HepG2 (cell line): Measurements from ENCODE around the gene KCTD21. TPM values are rescaled to one million over a fixed set of nuclear protein-coding genes. Genes with fewer than 3 reads are reported as not detected.

Experiments used
- ATAC-seq: fragments of 200-7000 bp; cut with Tn5 transposase; 3 replicates; pipeline ENCODE4 v1.9.1; 2020; ENCODE audit warnings: mild to moderate bottlenecking, moderate library complexity
- BruUV-seq: library from RNA; stranded (reverse); fragments of 400-500 nt; replicated peaks from 2 replicates; lab custom pipeline; 2021; lab: Mats Ljungman, UMichigan
- CTCF ChIA-PET: fragments of 300-600 bp; formaldehyde crosslinking; extraction: SDS; loops from one replicate; lab custom pipeline; 2021; ENCODE audit warnings: low total read pairs, inconsistent platforms, low intra/inter-chr PET ratio; lab: Yijun Ruan, JAX
- POLR2A ChIA-PET: fragments of 350-600 bp; sonication (Branson Sonifier 250); formaldehyde crosslinking; loops from one replicate; lab custom pipeline; 2020; ENCODE audit warnings: antibody characterized with exemption, inconsistent platforms; lab: Yijun Ruan, JAX
- DNase-seq: peaks from one replicate; pipeline ENCODE4 v3.0.0-alpha.2; 2015; ENCODE audit warnings: low spot score
- FAIRE-seq: peaks from 3 replicates; lab custom pipeline; 2011; peaks lifted over from hg19 to GRCh38; lab: Jason Lieb, UNC
- H2AFZ ChIP-seq: one replicate; pipeline ENCODE4 v1.6.1; 2011; ENCODE audit warnings: low read length, inconsistent platforms
- H3K27ac ChIP-seq: fragments of 300-600 bp; 3 replicates; pipeline ENCODE4 v1.8.0; 2011; ENCODE audit warnings: mixed run types, mild to moderate bottlenecking, mixed read lengths, low read length, inconsistent platforms; ENCODE audit not compliant: insufficient read depth; ENCODE audit errors: extremely low read length
- H3K27me3 ChIP-seq, 2 experiments: fragments of 200-600 bp in 1 of 2; 2 replicates in 1 of 2; 3 replicates in 1 of 2; pipeline versions ENCODE4 v1.6.0 to v1.8.0; 2011; ENCODE audit warnings: low read length in 2 of 2, mild to moderate bottlenecking in 2 of 2, moderate library complexity in 2 of 2, inconsistent platforms in 1 of 2; ENCODE audit not compliant: insufficient read depth in 2 of 2, control insufficient read depth in 1 of 2
- H3K36me3 ChIP-seq, 2 experiments: fragments of 200-600 bp in 1 of 2; replicated peaks in 1 of 2; 2 replicates in 1 of 2; 3 replicates in 1 of 2; pipeline versions ENCODE4 v1.5.1 to v1.8.0; 2011; ENCODE audit warnings: low read length in 2 of 2, inconsistent platforms in 1 of 2; ENCODE audit not compliant: insufficient read depth in 2 of 2, control insufficient read depth in 1 of 2
- H3K4me1 ChIP-seq: 2 replicates; pipeline ENCODE4 v1.5.1; 2012; ENCODE audit warnings: low read length, inconsistent platforms; ENCODE audit not compliant: insufficient read depth
- H3K4me2 ChIP-seq: 2 replicates; pipeline ENCODE4 v1.6.0; 2011; ENCODE audit warnings: low read depth, low read length, inconsistent platforms
- H3K4me3 ChIP-seq, 3 experiments: fragments of 200-600 bp in 1 of 3; sonication (generic), shearing (Covaris generic) in 1 of 3; replicated peaks in 1 of 3; 2 replicates each; pipeline ENCODE4 v1.5.1; 2011 to 2016; ENCODE audit warnings: low read length in 3 of 3, inconsistent platforms in 2 of 3, low read depth in 2 of 3, mild to moderate bottlenecking in 2 of 3, control low read depth in 1 of 3, mixed read lengths in 1 of 3; ENCODE audit not compliant: insufficient read depth in 1 of 3
- H3K79me2 ChIP-seq: one replicate; pipeline ENCODE4 v1.6.1; 2011; ENCODE audit warnings: low read length, inconsistent platforms; ENCODE audit not compliant: insufficient read depth
- H3K9ac ChIP-seq: 2 replicates; pipeline ENCODE4 v1.6.0; 2011; ENCODE audit warnings: mild to moderate bottlenecking, low read depth, low read length, inconsistent platforms; ENCODE audit not compliant: insufficient read depth
- H3K9me3 ChIP-seq: 2 replicates; pipeline ENCODE4 v1.5.1; 2012; ENCODE audit warnings: mild to moderate bottlenecking, low read length
- H4K20me1 ChIP-seq: 2 replicates; pipeline ENCODE4 v1.6.0; 2011; ENCODE audit warnings: inconsistent platforms, mild to moderate bottlenecking, low read length, moderate library complexity; ENCODE audit not compliant: insufficient read depth
- ASH2L ChIP-seq: fragments of 300-600, 200-600 bp; sonication (generic); IDR thresholded peaks from 2 replicates; pipeline ENCODE4 v1.7.0; 2017; ENCODE audit warnings: low read depth, mild to moderate bottlenecking, moderate library complexity, mixed read lengths, low read length; ENCODE audit not compliant: insufficient read length
- ATF1 ChIP-seq: IDR thresholded peaks from 2 replicates; pipeline ENCODE4 v1.6.1; 2016; ENCODE audit warnings: mild to moderate bottlenecking, control low read depth
- EED ChIP-seq: sonication (generic); formaldehyde crosslinking; IDR thresholded peaks from 2 replicates; pipeline ENCODE4 v1.5.0; 2020; ENCODE audit warnings: mild to moderate bottlenecking, missing genetic modification reagents
- ELF1 ChIP-seq: sonication (generic); formaldehyde crosslinking; IDR thresholded peaks from 2 replicates; pipeline ENCODE4 v1.4.0; 2020; ENCODE audit warnings: missing genetic modification reagents
- ELF3 ChIP-seq: IDR thresholded peaks from 2 replicates; pipeline ENCODE4 v1.6.1; 2016; ENCODE audit warnings: missing genetic modification reagents, missing compliant biosample characterization
- FOSL2 ChIP-seq: sonication (generic); formaldehyde crosslinking; IDR thresholded peaks from 2 replicates; pipeline ENCODE4 v1.4.0; 2020; ENCODE audit warnings: missing genetic modification reagents
- GABPB1 ChIP-seq: IDR thresholded peaks from 2 replicates; pipeline ENCODE4 v1.6.1; 2016; ENCODE audit warnings: mild to moderate bottlenecking, missing genetic modification reagents, moderate library complexity, missing compliant biosample characterization
- KDM2A ChIP-seq: sonication (generic); formaldehyde crosslinking; IDR thresholded peaks from 2 replicates; pipeline ENCODE4 v1.4.0; 2020; ENCODE audit warnings: low read depth, missing genetic modification reagents, borderline replicate concordance
- KLF11 ChIP-seq: IDR thresholded peaks from 2 replicates; pipeline ENCODE4 v1.6.1; 2016; ENCODE audit warnings: missing compliant biosample characterization
- MIER3 ChIP-seq: IDR thresholded peaks from 2 replicates; pipeline ENCODE4 v1.6.1; 2016; ENCODE audit warnings: missing compliant biosample characterization, borderline replicate concordance
- PITX1 ChIP-seq: sonication (generic); formaldehyde crosslinking; IDR thresholded peaks from 2 replicates; pipeline ENCODE4 v1.5.1; 2020; ENCODE audit warnings: mild to moderate bottlenecking, missing genetic modification reagents
- SMC3 ChIP-seq: IDR thresholded peaks from 2 replicates; pipeline ENCODE4 v1.6.1; 2011; ENCODE audit warnings: low read length, improper control_type of control experiment
- ZBTB43 ChIP-seq: sonication (generic); formaldehyde crosslinking; conservative IDR thresholded peaks from 2 replicates; pipeline ENCODE4 v1.4.0; 2020; ENCODE audit warnings: missing genetic modification reagents
- ZFYVE20 ChIP-seq: sonication (generic); formaldehyde crosslinking; IDR thresholded peaks from 2 replicates; pipeline ENCODE4 v1.8.0; 2023; ENCODE audit warnings: low read depth, mild to moderate bottlenecking, moderate library complexity, missing genetic modification reagents, borderline replicate concordance
- ZIK1 ChIP-seq: sonication (generic); formaldehyde crosslinking; IDR thresholded peaks from 2 replicates; pipeline ENCODE4 v1.5.0; 2020; ENCODE audit warnings: mild to moderate bottlenecking, low read depth, missing genetic modification reagents, borderline replicate concordance
- ZNF253 ChIP-seq: sonication (generic); formaldehyde crosslinking; IDR thresholded peaks from 2 replicates; pipeline ENCODE4 v1.8.0; 2022; ENCODE audit warnings: mild to moderate bottlenecking, missing genetic modification reagents, borderline replicate concordance
- ZNF317 ChIP-seq: sonication (generic); formaldehyde crosslinking; IDR thresholded peaks from 2 replicates; pipeline ENCODE4 v1.5.0; 2020; ENCODE audit warnings: mild to moderate bottlenecking, missing genetic modification reagents
- ZNF44 ChIP-seq: sonication (generic); formaldehyde crosslinking; IDR thresholded peaks from 2 replicates; pipeline ENCODE4 v1.5.1; 2020; ENCODE audit warnings: mild to moderate bottlenecking, missing genetic modification reagents
- ZNF746 ChIP-seq: sonication (generic); formaldehyde crosslinking; IDR thresholded peaks from 2 replicates; pipeline ENCODE4 v1.8.0; 2022; ENCODE audit warnings: mild to moderate bottlenecking, missing genetic modification reagents
- ZNF784 ChIP-seq: sonication (generic); formaldehyde crosslinking; IDR thresholded peaks from 2 replicates; pipeline ENCODE4 v1.5.1; 2020; ENCODE audit warnings: missing genetic modification reagents, mild to moderate bottlenecking, borderline replicate concordance
- WGBS: methylation state at CpG from one replicate; pipeline ENCODE4 v1.1.6; 2017; ENCODE audit warnings: low lambda C conversion rate; 5-methylcytosine and 5-hydroxymethylcytosine counted together
- in situ Hi-C: cut with HindIII; loops from 2 replicates; pipeline ENCODE4 v1.10.0; 2017; ENCODE audit warnings: low pct_unique_long_range_greater_than_20kb; ENCODE audit not compliant: extremely low pct_ligation_motif_present
- intact Hi-C: fragments of 100-400 bp; cut with micrococcal nuclease; formaldehyde crosslinking; loops from one replicate; pipeline ENCODE4 v1.10.0; 2022; ENCODE audit not compliant: unreplicated experiment
- polyA plus RNA-seq, 8 experiments: library from polyadenylated mRNA; depleted of rRNA in 3 of 8; stranded (reverse) in 7 of 8; unstranded in 1 of 8; fragments of >200 nt; fragmentation: Illumina TruSeq in 4 of 8; extraction: Trizol in 4 of 8; gene quantifications; 2 replicates each; pipeline versions ENCODE4 v1.2.1 to v1.2.3, GENCODE V29; 2011 to 2016; ENCODE audit warnings: low read depth in 4 of 8, missing spikeins in 1 of 8, mixed read lengths in 1 of 8; ENCODE audit not compliant: insufficient read depth in 1 of 8
- total RNA-seq, 5 experiments: library from RNA; depleted of rRNA; stranded (reverse); fragments of >200 nt; fragmentation: Illumina TruSeq; extraction: Trizol; gene quantifications; 2 replicates each; pipeline ENCODE4 v1.2.3, GENCODE V29; 2016; ENCODE audit warnings: low read depth in 1 of 5
- TF ChIP-seq, protein P1 (sequence below): IDR thresholded peaks from 2 replicates; pipeline ENCODE4 v1.6.1; 2018; ENCODE audit warnings: missing genetic modification reagents, mild to moderate bottlenecking, missing compliant biosample characterization

The KCTD21 gene
- total and polyA plus RNA-seq, 2 of the 13 experiments (the other 11 are each of a cell fraction or from before 2014, with no cell fraction given) = 3.1 to 13.5 TPM

DNA sequence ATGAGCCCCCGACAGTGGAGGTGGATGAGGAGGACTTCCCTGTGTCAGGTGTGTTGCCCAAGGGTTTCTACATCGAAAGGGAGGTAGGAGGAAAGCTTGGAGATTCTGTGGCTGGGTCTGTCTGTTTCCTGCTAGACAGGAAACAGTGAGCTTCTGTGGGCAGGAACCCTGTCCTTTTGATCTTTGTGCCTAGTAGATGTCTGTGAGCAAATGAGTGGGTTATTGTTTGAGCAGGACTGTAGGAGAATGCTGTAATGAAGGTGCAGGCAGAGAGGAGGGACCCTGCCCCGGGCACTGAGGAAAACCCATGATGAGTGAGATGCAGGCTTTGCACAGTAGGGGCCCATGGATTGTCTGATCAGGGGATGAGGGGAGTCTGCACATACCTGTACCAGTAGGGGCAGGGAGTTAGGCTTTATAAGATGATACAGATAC lies 14.3 kb upstream of the KCTD21 start:
- peak overlapping the region; percentile 61 for H3K27ac ChIP-seq
- H3K4me1 ChIP-seq = peaks cover 42% of the 10 kb centered on the region
- 2% methylated on average over 3 of the region's 3 CpGs for WGBS
- no peaks in the 10 kb centered on the region for H3K79me2 ChIP-seq
- intact Hi-C loops (loop anchor here (1.0 to 2.0 kb wide), 2 partner anchors 14 to 215 kb away; partner anchors contain the start of genes GAB2, KCTD21 and USP35), in situ Hi-C loops (no loop called here)
- ChIA-PET CTCF (no interaction called here), POLR2A (interaction anchor here (0.9 to 2.0 kb wide), 7 partner anchors 10 to 124 kb away, joined by 3 to 17 read pairs (median 7); partner anchors contain the start of genes ALG8, KCTD21, NDUFC2 and USP35)
- H3K36me3 ChIP-seq = peaks cover 13 to 37% of the 10 kb centered on the region in 2 experiments; a peak in 4 of 5 replicates
- H2AFZ ChIP-seq = no peak overlapping the region
- peak overlapping the region; percentile 58 for H3K4me2 ChIP-seq
- peak; percentile 97 for FAIRE-seq
- peak overlapping the region in 1 of 3 experiments; percentile 21; a peak in 2 of 6 replicates for H3K4me3 ChIP-seq
- ATAC-seq = peak; percentile 97
- no peaks in the 10 kb centered on the region for H4K20me1 ChIP-seq
- BruUV-seq = TSS peak; percentile 30
- H3K9ac ChIP-seq = peak overlapping the region; percentile 47
- DNase-seq = peak; percentile 95
- no peaks in the 10 kb centered on the region for H3K9me3 ChIP-seq
- H3K27me3 ChIP-seq = no peaks in the 10 kb centered on the region
- TF ChIP-seq ZBTB43 (peak; percentile 78; the same call in 1 of the 2 replicates), ZNF253 (CRISPR knock-in tag) (no peak), ELF1 (peak; percentile 65), ZFYVE20 (CRISPR knock-in tag) (no peak), ASH2L (peak; percentile 72), SMC3 (no peak), PITX1 (CRISPR knock-in tag) (0 out of 2 replicates have a peak, but pooled peaks have one; percentile 29), FOSL2 (CRISPR knock-in tag) (peak; percentile 65), ZNF317 (0 out of 2 replicates have a peak, but pooled peaks have one; percentile 47), ZIK1 (no peak), GABPB1 (CRISPR knock-in tag) (peak; percentile 54; the same call in 1 of the 2 replicates), ZNF784 (CRISPR knock-in tag) (peak; percentile 27; the same call in 1 of the 2 replicates), KDM2A (CRISPR knock-in tag) (0 out of 2 replicates have a peak, but pooled peaks have one; percentile 29), ELF3 (CRISPR knock-in tag) (peak; percentile 97), KLF11 (CRISPR knock-in tag) (peak; percentile 55; the same call in 1 of the 2 replicates), ZNF44 (CRISPR knock-in tag) (peak; percentile 67; the same call in 1 of the 2 replicates), ZNF746 (CRISPR knock-in tag) (no peak), MIER3 (CRISPR knock-in tag) (peak; percentile 76; the same call in 1 of the 2 replicates), ATF1 (CRISPR knock-in tag) (0 out of 2 replicates have a peak, but pooled peaks have one; percentile 41), EED (no peak)
- TF ChIP-seq, protein P1, sequence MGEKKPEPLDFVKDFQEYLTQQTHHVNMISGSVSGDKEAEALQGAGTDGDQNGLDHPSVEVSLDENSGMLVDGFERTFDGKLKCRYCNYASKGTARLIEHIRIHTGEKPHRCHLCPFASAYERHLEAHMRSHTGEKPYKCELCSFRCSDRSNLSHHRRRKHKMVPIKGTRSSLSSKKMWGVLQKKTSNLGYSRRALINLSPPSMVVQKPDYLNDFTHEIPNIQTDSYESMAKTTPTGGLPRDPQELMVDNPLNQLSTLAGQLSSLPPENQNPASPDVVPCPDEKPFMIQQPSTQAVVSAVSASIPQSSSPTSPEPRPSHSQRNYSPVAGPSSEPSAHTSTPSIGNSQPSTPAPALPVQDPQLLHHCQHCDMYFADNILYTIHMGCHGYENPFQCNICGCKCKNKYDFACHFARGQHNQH (CRISPR knock-in tag) = peak; percentile 92
